GM23338 (cell line): ENCODE data around the gene CABCOCO1. TPM values are rescaled to one million over a fixed set of nuclear protein-coding genes. Genes with fewer than 3 reads are reported as not detected.

Source experiments
- ATAC-seq: fragments of 200-7000 bp; cut with Tn5 transposase; 3 replicates; pipeline ENCODE4 v1.9.1; 2020
- DNase-seq: peaks from one replicate; pipeline ENCODE4 v3.0.0-alpha.2; 2015; ENCODE audit warnings: low spot score
- H2AFZ ChIP-seq: fragments of 200-600 bp; sonication (generic); 2 replicates; pipeline ENCODE4 v1.8.0; 2016; ENCODE audit warnings: antibody characterized with exemption, mild to moderate bottlenecking, moderate library complexity
- H3F3A ChIP-seq: fragments of 200-600 bp; sonication (generic); replicated peaks from 2 replicates; pipeline ENCODE4 v1.8.0; 2017; ENCODE audit warnings: antibody characterized with exemption, mixed run types, low read depth
- H3K27ac ChIP-seq: fragments of 200-600 bp; sonication (generic); 2 replicates; pipeline ENCODE4 v1.6.1; 2016; ENCODE audit warnings: low read depth
- H3K27me3 ChIP-seq: fragments of 200-600 bp; sonication (generic); 2 replicates; pipeline ENCODE4 v1.8.0; 2016; ENCODE audit warnings: mild to moderate bottlenecking, mixed run types, moderate library complexity; ENCODE audit not compliant: insufficient read depth
- H3K36me3 ChIP-seq: fragments of 200-600 bp; sonication (generic); 2 replicates; pipeline ENCODE4 v1.8.0; 2016; ENCODE audit warnings: mild to moderate bottlenecking; ENCODE audit not compliant: insufficient read depth
- H3K4me1 ChIP-seq: fragments of 200-600 bp; sonication (generic); 2 replicates; pipeline ENCODE4 v1.8.0; 2016; ENCODE audit warnings: mild to moderate bottlenecking, moderate library complexity; ENCODE audit not compliant: insufficient read depth
- H3K4me2 ChIP-seq: fragments of 200-600 bp; sonication (generic); 2 replicates; pipeline ENCODE4 v1.7.1; 2017; ENCODE audit warnings: mixed run types
- H3K4me3 ChIP-seq: fragments of 200-600 bp; sonication (generic); 2 replicates; pipeline ENCODE4 v1.6.1; 2016; ENCODE audit warnings: mixed run types
- H3K79me2 ChIP-seq: fragments of 200-600 bp; sonication (generic); replicated peaks from 2 replicates; pipeline ENCODE4 v1.8.0; 2017; ENCODE audit warnings: mild to moderate bottlenecking; ENCODE audit not compliant: insufficient read depth
- H3K9me2 ChIP-seq: fragments of 200-600 bp; sonication (generic); 2 replicates; pipeline ENCODE4 v1.8.0; 2017; ENCODE audit not compliant: insufficient read depth
- H4K20me1 ChIP-seq: fragments of 200-600 bp; sonication (generic); replicated peaks from 2 replicates; pipeline ENCODE4 v1.8.0; 2017; ENCODE audit warnings: mild to moderate bottlenecking; ENCODE audit not compliant: insufficient read depth
- H3K27ac Mint-ChIP-seq: 2 replicates; pipeline ENCODE4 v1.8.0; 2020; ENCODE audit warnings: inconsistent platforms, mild to moderate bottlenecking, moderate library complexity, mixed read lengths
- H3K27me3 Mint-ChIP-seq: 3 replicates; pipeline ENCODE4 v1.8.0; 2022; ENCODE audit warnings: low read depth, mild to moderate bottlenecking, moderate library complexity, mixed read lengths, inconsistent platforms; ENCODE audit not compliant: insufficient read depth, poor library complexity
- H3K36me3 Mint-ChIP-seq: 3 replicates; pipeline ENCODE4 v1.8.0; 2021; ENCODE audit warnings: low read depth, mild to moderate bottlenecking, inconsistent platforms, moderate library complexity, mixed read lengths
- H3K4me1 Mint-ChIP-seq: 3 replicates; pipeline ENCODE4 v1.8.0; 2020; ENCODE audit warnings: mild to moderate bottlenecking, inconsistent platforms, mixed read lengths
- H3K4me3 Mint-ChIP-seq: 3 replicates; pipeline ENCODE4 v1.8.0; 2021; ENCODE audit warnings: moderate library complexity, mild to moderate bottlenecking, inconsistent platforms, mixed read lengths
- H3K9me3 Mint-ChIP-seq: 3 replicates; pipeline ENCODE4 v1.8.0; 2020; ENCODE audit warnings: moderate library complexity, mild to moderate bottlenecking, inconsistent platforms, mixed read lengths
- CTCF ChIP-seq, 2 experiments: fragments of 200-600 bp in 1 of 2; sonication (generic) in 1 of 2; conservative IDR thresholded peaks; 2 replicates each; pipeline versions ENCODE4 v1.5.1 to v1.6.1; 2016 to 2017; ENCODE audit warnings: antibody characterized with exemption in 2 of 2, low read depth in 2 of 2, mild to moderate bottlenecking in 2 of 2, moderate library complexity in 1 of 2
- EZH2phosphoT487 ChIP-seq: fragments of 200-600 bp; sonication (generic); IDR thresholded peaks from one replicate; pipeline ENCODE4 v1.8.1; 2018; ENCODE audit warnings: antibody characterized with exemption; ENCODE audit not compliant: unreplicated experiment
- ZNF462 ChIP-seq: fragments of 250-450 bp; sonication (Bioruptor Pico); IDR thresholded peaks from 2 replicates; pipeline ENCODE4 v1.5.0; 2020; ENCODE audit warnings: mild to moderate bottlenecking, moderate library complexity
- polyA plus RNA-seq: library from polyadenylated mRNA; unstranded; fragments of >200 nt; fragmentation: Nextera tagmentation; extraction: Ambion mirVana; gene quantifications from 2 replicates; pipeline ENCODE4 v1.2.1, GENCODE V29; 2016
- total RNA-seq: library from RNA; depleted of rRNA; stranded (reverse); fragments of >200 nt; shearing (Covaris generic); gene quantifications from 2 replicates; pipeline ENCODE4 v1.2.3, GENCODE V29; 2014
- TF ChIP-seq, protein P1 (sequence below): IDR thresholded peaks from one replicate; pipeline ENCODE4 v1.6.1; 2018; ENCODE audit warnings: antibody characterized with exemption; ENCODE audit not compliant: unreplicated experiment

The CABCOCO1 gene
- total and polyA plus RNA-seq, 2 experiments from 2014 or later = not detected

GRCh38 chr10:61742812-61743211, 80.1 kb downstream of the CABCOCO1 start:
- ATAC-seq = no peak
- no peaks in the 10 kb centered on the region for H4K20me1 ChIP-seq
- TF ChIP-seq CTCF (conservative IDR thresholded peaks at IDR 0.05; ENCODE audit: low read depth in 2 of 2) (no peak), ZNF462 (no peak), EZH2phosphoT487 (no peak)
- TF ChIP-seq, protein P1, sequence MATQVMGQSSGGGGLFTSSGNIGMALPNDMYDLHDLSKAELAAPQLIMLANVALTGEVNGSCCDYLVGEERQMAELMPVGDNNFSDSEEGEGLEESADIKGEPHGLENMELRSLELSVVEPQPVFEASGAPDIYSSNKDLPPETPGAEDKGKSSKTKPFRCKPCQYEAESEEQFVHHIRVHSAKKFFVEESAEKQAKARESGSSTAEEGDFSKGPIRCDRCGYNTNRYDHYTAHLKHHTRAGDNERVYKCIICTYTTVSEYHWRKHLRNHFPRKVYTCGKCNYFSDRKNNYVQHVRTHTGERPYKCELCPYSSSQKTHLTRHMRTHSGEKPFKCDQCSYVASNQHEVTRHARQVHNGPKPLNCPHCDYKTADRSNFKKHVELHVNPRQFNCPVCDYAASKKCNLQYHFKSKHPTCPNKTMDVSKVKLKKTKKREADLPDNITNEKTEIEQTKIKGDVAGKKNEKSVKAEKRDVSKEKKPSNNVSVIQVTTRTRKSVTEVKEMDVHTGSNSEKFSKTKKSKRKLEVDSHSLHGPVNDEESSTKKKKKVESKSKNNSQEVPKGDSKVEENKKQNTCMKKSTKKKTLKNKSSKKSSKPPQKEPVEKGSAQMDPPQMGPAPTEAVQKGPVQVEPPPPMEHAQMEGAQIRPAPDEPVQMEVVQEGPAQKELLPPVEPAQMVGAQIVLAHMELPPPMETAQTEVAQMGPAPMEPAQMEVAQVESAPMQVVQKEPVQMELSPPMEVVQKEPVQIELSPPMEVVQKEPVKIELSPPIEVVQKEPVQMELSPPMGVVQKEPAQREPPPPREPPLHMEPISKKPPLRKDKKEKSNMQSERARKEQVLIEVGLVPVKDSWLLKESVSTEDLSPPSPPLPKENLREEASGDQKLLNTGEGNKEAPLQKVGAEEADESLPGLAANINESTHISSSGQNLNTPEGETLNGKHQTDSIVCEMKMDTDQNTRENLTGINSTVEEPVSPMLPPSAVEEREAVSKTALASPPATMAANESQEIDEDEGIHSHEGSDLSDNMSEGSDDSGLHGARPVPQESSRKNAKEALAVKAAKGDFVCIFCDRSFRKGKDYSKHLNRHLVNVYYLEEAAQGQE = no peak
- no peaks in the 10 kb centered on the region for H3K79me2 ChIP-seq
- H3K9me2 ChIP-seq = no peaks in the 10 kb centered on the region
- no peaks in the 10 kb centered on the region for H3K4me1 ChIP-seq
- no peak overlapping the region for H3K27ac ChIP-seq
- Mint-ChIP-seq H3K4me1 (peaks cover 6% of the 10 kb centered on the region; the same call in 2 of the 3 replicates), H3K9me3 (no peaks in the 10 kb centered on the region), H3K4me3 (no peak overlapping the region), H3K36me3 (no peaks in the 10 kb centered on the region), H3K27me3 (peaks cover 4% of the 10 kb centered on the region), H3K27ac (no peak overlapping the region)
- no peaks in the 10 kb centered on the region for H3K36me3 ChIP-seq
- no peak overlapping the region for H3K4me2 ChIP-seq
- H3K27me3 ChIP-seq = no peaks in the 10 kb centered on the region
- no peaks in the 10 kb centered on the region for H3F3A ChIP-seq
- DNase-seq = no peak
- H2AFZ ChIP-seq = no peak overlapping the region; the same call in 1 of the 2 replicates
- H3K4me3 ChIP-seq = no peak overlapping the region
